Stomach smooth muscle (tissue), 2 donors: ENCODE data around the gene RAB25.

Source experiments
- H3K27ac ChIP-seq: one replicate; pipeline ENCODE4 v1.7.0; 2013; ENCODE audit warnings: mild to moderate bottlenecking, low read length, inconsistent platforms
- H3K27me3 ChIP-seq, 2 donors: one replicate each; pipeline ENCODE4 v1.7.0; 2013; ENCODE audit warnings: low read length in 2 of 2; ENCODE audit not compliant: insufficient read depth in 2 of 2, control insufficient read depth in 1 of 2
- H3K36me3 ChIP-seq, 2 donors: one replicate each; pipeline ENCODE4 v1.7.0; 2013; ENCODE audit warnings: low read length in 2 of 2; ENCODE audit not compliant: control insufficient read depth in 2 of 2, insufficient read depth in 2 of 2
- H3K4me1 ChIP-seq: one replicate; pipeline ENCODE4 v1.7.0; 2013; ENCODE audit warnings: low read length; ENCODE audit not compliant: control insufficient read depth, insufficient read depth
- H3K4me3 ChIP-seq, 2 donors: one replicate each; pipeline ENCODE4 v1.7.0; 2013; ENCODE audit warnings: low read length in 2 of 2
- H3K9ac ChIP-seq, 2 donors: one replicate each; pipeline ENCODE4 v1.7.0; 2013; ENCODE audit warnings: low read length in 2 of 2, mild to moderate bottlenecking in 1 of 2
- H3K9me3 ChIP-seq, 2 donors: one replicate each; pipeline ENCODE4 v1.7.0; 2013; ENCODE audit warnings: low read length in 2 of 2; ENCODE audit not compliant: control insufficient read depth in 2 of 2
- donor health status: healthy.
- donor health status: Pancreatic carcinoma.

The RAB25 gene

DNA sequence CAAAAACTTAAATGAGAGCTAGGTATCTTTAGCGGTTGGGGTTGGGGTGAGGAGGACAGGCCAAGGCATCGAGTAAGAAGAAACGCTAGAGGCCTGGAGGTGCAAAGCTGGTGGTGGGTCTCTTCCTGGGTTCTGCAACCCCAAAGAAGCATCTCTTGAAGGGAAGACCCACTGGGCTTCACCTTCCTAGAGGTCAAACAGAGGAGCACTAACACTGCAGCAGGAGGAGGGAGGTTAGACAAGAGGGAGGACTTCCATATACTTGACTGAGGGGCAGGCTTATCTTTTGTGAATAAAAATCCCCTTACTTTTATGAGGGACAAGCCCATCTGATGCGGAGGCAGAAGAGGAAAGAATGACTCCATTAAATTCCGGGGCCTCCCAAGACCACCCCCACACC, 18.8 kb downstream of the RAB25 start:
- Histone ChIP-seq H3K4me1 (peaks cover 29% of the 10 kb centered on the region), H3K27me3 (no peaks in the 10 kb centered on the region), H3K27ac (no peak overlapping the region), H3K9ac (no peak overlapping the region), H3K4me3 (no peak overlapping the region), H3K36me3 (no peaks in the 10 kb centered on the region), H3K9me3 (no peaks in the 10 kb centered on the region)

DNA sequence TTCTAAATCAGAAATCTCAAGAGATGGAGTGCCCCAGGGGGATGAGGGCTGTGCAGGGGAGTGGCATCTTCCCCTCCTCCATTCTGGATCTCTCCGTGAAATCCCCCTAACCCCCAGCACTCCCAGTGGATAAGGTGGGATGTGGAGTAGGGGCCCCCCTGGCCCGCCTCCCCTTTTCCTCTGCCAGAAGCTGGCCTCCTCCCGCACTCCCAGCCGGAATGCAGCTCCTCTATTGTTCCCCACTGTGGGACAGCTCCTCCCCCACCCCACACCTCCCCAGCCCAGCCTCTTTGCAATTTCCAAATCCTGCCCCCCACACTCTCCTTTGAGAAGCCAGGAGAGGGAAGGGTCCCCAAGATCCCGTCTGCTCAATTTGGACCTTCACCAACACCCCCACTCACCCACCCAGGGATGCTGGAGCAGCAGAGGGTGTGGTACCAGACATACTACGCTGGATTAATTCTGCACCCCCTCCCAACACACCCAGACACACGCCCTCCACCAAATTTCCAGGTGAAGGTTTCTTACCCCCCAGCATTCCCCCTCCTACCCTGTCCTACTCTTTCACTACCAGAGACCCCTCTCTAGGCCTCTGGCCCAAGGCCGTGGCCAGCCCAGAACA, 19.4 kb downstream of the RAB25 start:
- Histone ChIP-seq H3K36me3 (no peaks in the 10 kb centered on the region), H3K27me3 (no peaks in the 10 kb centered on the region), H3K4me1 (peaks cover 29% of the 10 kb centered on the region), H3K4me3 (no peak overlapping the region), H3K27ac (no peak overlapping the region), H3K9ac (no peak overlapping the region), H3K9me3 (no peaks in the 10 kb centered on the region)

DNA sequence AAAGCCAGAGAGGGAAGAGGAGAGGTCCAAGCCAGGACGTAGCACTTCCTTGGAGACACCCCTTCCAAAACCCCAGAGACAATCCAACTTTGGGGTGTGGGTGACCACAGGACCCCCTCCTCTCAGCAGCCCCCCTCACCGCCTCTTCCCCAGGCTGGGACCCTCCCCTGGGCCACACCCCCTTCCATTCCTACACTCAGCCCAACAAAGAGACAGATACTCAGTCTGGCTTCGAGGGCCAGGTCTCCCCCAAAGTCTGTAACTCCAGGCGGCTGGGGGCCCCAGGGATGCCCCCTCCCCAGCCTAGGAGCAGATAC, 19.9 kb downstream of the RAB25 start:
- no peak overlapping the region for H3K27ac ChIP-seq
- H3K36me3 ChIP-seq: no peaks in the 10 kb centered on the region

DNA sequence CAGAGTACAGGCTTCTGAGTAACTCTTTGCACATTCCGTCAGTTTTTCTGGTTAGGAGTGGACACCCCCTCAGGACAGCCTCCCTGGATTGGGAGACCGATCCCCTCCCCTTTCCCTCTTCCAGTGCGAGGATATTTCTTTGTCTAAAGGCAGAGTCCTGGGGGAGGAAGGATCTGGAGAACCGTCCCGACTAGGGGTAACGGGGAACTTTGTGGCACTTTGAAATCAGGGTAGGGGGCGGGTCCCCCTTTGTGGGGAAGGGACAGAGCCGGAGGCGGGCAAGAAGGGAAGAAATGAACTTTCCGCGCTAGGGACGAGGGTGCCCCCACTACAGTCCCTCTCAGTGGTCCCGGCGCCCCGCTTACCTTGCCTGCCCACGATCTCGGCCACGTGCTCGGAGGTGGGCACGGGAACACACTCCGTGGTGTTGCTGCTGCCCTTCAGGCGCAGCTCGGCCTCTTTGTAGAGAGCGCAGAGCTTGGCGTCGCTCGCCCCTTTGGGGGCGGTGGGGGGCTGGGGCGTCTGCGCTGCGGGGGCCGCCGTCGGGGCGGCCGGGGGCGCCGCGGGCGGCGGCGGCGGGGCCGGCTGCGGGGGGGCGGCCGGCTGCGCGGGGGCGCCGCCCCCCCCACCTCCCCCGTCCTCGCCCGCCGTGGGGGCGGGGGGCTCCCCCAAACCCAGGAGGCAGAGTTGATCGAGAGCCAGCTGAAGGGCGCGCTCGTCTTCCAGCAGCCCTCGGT, 20.4 kb downstream of the RAB25 start:
- Histone ChIP-seq H3K4me3 (peak overlapping the region; percentile 85 to 90), H3K9me3 (no peaks in the 10 kb centered on the region), H3K27me3 (no peaks in the 10 kb centered on the region), H3K36me3 (no peaks in the 10 kb centered on the region), H3K4me1 (peaks cover 25% of the 10 kb centered on the region), H3K27ac (no peak overlapping the region), H3K9ac (no peak overlapping the region)

More for the DNA sequence above, 19.9 kb downstream of the RAB25 start:
- H3K4me1 ChIP-seq: peaks cover 27% of the 10 kb centered on the region
- H3K9me3 ChIP-seq: no peaks in the 10 kb centered on the region
- H3K4me3 ChIP-seq: no peak overlapping the region
- no peak overlapping the region for H3K9ac ChIP-seq
- no peaks in the 10 kb centered on the region for H3K27me3 ChIP-seq

DNA sequence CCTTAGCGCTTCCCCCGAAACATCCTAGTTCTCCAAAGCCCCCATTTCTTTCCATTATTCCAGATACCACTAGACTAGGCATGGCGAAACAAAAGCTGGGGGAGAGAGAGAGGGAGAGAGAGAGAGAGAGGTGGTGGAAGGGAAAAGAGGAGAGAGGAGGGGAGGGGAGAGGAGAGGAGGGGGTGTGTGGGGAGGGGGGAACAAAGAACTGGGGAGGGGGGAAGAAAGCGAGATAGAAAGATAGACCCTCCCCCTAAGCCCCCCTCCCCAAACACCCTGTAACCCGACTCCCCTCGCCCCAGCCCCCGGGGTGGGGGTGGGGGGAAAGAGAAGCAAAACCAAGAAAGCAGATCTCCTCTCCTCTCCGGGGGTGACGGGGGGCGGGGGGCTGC, 21.0 kb downstream of the RAB25 start:
- H3K4me3 ChIP-seq: peak overlapping the region; percentile 85 to 90
- no peaks in the 10 kb centered on the region for H3K9me3 ChIP-seq
- no peak overlapping the region for H3K9ac ChIP-seq
- no peaks in the 10 kb centered on the region for H3K27me3 ChIP-seq
- H3K4me1 ChIP-seq: peaks cover 25% of the 10 kb centered on the region
- H3K36me3 ChIP-seq: no peaks in the 10 kb centered on the region
- no peak overlapping the region for H3K27ac ChIP-seq

DNA sequence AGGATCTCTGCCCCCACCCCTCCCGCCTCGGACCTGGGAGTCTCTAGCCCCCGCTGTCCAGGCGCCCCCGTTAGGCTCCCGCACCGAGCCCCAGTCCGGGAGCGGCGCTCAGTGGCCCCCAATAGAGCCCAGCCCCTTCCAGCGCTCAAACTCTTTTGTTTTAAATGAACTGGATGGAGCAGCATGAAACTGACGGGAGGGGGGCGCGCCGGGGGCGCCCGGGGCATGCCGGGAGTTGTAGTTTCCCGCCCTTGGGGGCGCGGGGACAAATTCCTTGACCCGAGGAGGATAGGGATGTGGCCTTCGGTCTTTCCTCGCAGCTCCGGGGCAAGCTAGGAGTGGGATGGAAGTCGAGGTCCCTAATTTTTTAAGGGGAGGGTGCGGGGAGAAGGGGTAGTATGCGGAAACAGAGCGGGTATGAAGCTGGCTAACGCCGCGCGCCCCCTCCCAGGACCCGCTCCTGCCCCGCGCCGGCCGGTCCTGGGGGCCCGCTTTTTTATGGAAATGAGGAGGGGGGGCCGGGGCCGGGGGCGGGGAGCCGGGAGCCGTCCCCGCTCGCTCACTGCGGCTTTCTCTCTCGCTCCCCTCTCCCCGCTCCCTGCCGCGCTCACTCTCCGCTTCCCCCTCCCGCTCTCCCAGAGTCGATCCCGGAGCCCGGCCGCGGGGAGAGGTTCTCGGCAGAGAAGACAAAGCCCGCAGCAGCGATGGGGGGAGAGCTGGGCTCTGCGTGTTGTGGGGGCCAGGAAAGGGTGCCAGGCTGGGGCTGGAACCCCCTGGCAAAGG, 21.5 kb downstream of the RAB25 start, which contains the start of gene MEX3A:
MEX3A (minus strand) TSS at position 157 of the 783 bp plus-strand sequence. CDS start 467 bp downstream, outside the sequence.
- H3K9me3 ChIP-seq: no peaks in the 10 kb centered on the region
- H3K4me3 ChIP-seq: peak within 1 kb of the TSS; percentile 85 to 90
- H3K36me3 ChIP-seq: no peaks in the 10 kb centered on the region
- H3K4me1 ChIP-seq: peaks cover 21% of the 10 kb centered on the region
- no peaks in the 10 kb centered on the region for H3K27me3 ChIP-seq
- no peak within 1 kb of the TSS for H3K27ac ChIP-seq
- peak within 1 kb of the TSS; percentile 55 to 66 for H3K9ac ChIP-seq

DNA sequence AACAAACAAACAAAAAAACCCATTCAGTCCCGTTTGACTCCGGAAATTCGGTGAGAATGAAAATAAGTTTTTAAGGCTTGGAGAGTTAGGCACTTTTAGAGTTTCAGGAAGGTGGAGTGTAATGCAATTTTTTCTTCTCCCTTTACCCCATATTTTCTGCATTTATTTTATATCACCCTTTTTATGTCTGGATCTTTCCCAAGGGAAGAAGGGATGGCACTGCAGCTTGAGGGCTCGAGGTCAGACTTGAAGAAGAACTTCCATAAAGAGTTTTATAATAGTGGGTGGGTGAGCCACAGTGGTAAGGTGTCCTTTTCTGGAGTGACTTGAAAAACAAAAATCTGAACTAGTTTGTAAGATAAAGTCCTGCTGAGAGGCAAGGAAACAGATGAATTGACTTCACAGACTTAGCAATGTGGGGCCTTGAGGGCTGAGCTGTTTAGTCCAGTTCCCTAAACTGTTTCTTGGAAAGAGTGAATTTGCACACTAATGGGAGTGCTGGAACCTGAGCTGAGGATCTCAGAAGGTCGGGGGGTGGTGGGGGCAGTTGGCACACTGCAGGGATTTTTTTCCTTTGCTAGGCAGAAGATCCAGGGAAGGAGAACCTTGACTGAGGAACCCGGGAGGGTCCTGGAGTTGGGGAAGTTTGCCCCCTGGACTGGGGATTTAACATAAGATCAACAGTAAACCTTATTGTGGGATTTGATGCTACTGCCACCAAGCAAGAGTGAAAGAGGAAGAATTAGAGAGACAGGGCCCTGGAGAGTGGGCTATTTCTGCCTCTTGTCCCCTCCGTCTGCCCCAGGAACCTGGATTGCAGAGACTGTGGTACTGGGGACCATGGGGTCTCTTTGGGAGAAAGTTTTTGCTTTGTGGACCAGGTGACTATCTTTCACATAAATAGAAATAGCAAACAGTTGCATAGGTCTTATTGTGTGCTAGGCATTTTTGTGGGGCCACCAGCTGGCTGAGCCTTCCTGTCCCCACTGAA, 23.1 kb downstream of the RAB25 start:
- Histone ChIP-seq H3K36me3 (no peaks in the 10 kb centered on the region), H3K4me1 (peaks cover 21% of the 10 kb centered on the region), H3K9ac (no peak overlapping the region), H3K9me3 (no peaks in the 10 kb centered on the region), H3K27me3 (no peaks in the 10 kb centered on the region), H3K4me3 (no peak overlapping the region), H3K27ac (no peak overlapping the region)

DNA sequence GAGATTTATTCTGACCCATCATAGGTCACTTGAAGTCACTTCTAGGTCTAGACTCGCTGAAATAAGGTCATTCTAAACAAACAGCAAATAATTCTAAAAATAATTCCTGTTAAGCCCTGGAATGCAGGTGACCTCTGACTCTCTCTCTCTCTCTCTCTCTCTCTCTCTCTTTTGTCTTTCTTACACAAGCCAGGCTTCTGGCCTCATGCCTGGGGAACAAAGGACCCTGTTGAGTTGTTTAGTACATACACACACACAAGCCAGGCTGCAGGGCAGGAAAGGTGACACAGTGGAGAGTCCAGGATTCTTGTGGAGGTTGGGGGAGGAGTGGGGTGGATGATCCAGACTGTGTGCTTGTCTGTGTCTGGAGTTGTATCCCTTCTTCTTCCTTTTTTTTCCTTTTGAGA, 25.3 kb downstream of the RAB25 start:
- Histone ChIP-seq H3K27ac (no peak overlapping the region), H3K9ac (no peak overlapping the region), H3K27me3 (no peaks in the 10 kb centered on the region), H3K9me3 (no peaks in the 10 kb centered on the region), H3K4me1 (peaks cover 27% of the 10 kb centered on the region), H3K4me3 (no peak overlapping the region), H3K36me3 (no peaks in the 10 kb centered on the region)

DNA sequence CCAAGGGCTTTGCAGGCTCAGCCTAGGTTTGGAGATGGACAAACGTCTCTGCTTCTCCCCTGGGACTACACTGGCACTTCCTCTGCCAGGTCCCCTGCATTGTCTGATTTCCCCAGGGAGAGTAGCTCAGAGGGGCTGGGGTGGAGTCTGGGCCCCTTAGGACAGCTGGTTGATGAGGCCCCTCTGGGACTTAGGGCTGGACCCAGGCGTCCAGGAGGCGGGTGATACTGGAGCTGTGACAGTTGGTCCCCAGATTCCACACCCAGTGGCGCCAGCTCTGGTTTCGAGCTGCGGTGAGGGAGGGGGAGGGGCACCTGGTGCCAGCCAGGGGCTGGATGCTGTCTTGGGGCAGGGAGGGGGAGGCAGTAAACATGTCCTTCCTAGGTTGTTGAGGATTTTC, 28.7 kb downstream of the RAB25 start:
- Histone ChIP-seq H3K4me1 (peaks cover 16% of the 10 kb centered on the region), H3K9ac (no peak overlapping the region), H3K4me3 (no peak overlapping the region), H3K9me3 (no peaks in the 10 kb centered on the region), H3K27me3 (no peaks in the 10 kb centered on the region), H3K27ac (no peak overlapping the region), H3K36me3 (peaks cover 0 to 2% of the 10 kb centered on the region in 2 donors)
